Fibroblast of lung (primary cell): ENCODE measurements around the gene CCDC106. TPM values are rescaled to one million over a fixed set of nuclear protein-coding genes. Genes with fewer than 3 reads are reported as not detected.

Experiments used
- DNase-seq, 2 donors: peaks; one replicate each; pipeline versions ENCODE4 v3.0.0 to v3.0.0-alpha.2; 2010; ENCODE audit warnings: low read depth in 2 of 2
- H2AFZ ChIP-seq: 2 replicates; pipeline ENCODE4 v1.5.1; 2012; ENCODE audit warnings: low read length, control low read depth, inconsistent platforms
- H3K27ac ChIP-seq: 2 replicates; pipeline ENCODE4 v1.5.1; 2011; ENCODE audit warnings: low read length, control low read depth; ENCODE audit not compliant: insufficient read depth
- H3K27me3 ChIP-seq: 2 replicates; pipeline ENCODE4 v1.5.1; 2011; ENCODE audit warnings: mild to moderate bottlenecking, low read length; ENCODE audit not compliant: control insufficient read depth, insufficient read depth
- H3K36me3 ChIP-seq: 2 replicates; pipeline ENCODE4 v1.5.1; 2011; ENCODE audit warnings: low read length; ENCODE audit not compliant: control insufficient read depth, insufficient read depth
- H3K4me1 ChIP-seq: 2 replicates; pipeline ENCODE4 v1.5.1; 2011; ENCODE audit warnings: low read length; ENCODE audit not compliant: control insufficient read depth, insufficient read depth; ENCODE audit errors: extremely low read depth
- H3K4me2 ChIP-seq: 2 replicates; pipeline ENCODE4 v1.5.1; 2011; ENCODE audit warnings: low read length, control low read depth; ENCODE audit not compliant: insufficient read depth; ENCODE audit errors: extremely low read depth
- H3K4me3 ChIP-seq, 4 experiments: fragments of 200-600 bp in 1 of 4; sonication (generic) in 1 of 4; replicated peaks in 1 of 4; 2 replicates each; pipeline ENCODE4 v1.5.1; 2011 to 2016; ENCODE audit warnings: low read length in 4 of 4, low read depth in 3 of 4, mild to moderate bottlenecking in 3 of 4, control low read depth in 2 of 4, inconsistent platforms in 1 of 4, mixed read lengths in 1 of 4; ENCODE audit not compliant: insufficient read depth in 1 of 4; ENCODE audit errors: control extremely low read depth in 1 of 4
- H3K79me2 ChIP-seq: 2 replicates; pipeline ENCODE4 v1.5.1; 2012; ENCODE audit warnings: mild to moderate bottlenecking, low read length, inconsistent platforms; ENCODE audit not compliant: control insufficient read depth, insufficient read depth
- H3K9ac ChIP-seq: 2 replicates; pipeline ENCODE4 v1.5.1; 2011; ENCODE audit warnings: mild to moderate bottlenecking, low read length, control low read depth; ENCODE audit not compliant: insufficient read depth
- H3K9me3 ChIP-seq: 2 replicates; pipeline ENCODE4 v1.5.1; 2012; ENCODE audit warnings: low read depth, low read length; ENCODE audit not compliant: control insufficient read depth, insufficient read depth
- H4K20me1 ChIP-seq: 2 replicates; pipeline ENCODE4 v1.5.1; 2011; ENCODE audit warnings: low read length; ENCODE audit not compliant: control insufficient read depth, insufficient read depth; ENCODE audit errors: extremely low read depth
- CTCF ChIP-seq, 2 donors: IDR thresholded peaks in 1 of 2; conservative IDR thresholded peaks in 1 of 2; 1 replicate in 1 of 2; 2 replicates in 1 of 2; pipeline ENCODE4 v1.5.1; 2011 to 2012; ENCODE audit warnings: low read length in 2 of 2, control low read depth in 1 of 2, inconsistent platforms in 1 of 2, low read depth in 1 of 2, mild to moderate bottlenecking in 1 of 2
- EZH2 ChIP-seq: IDR thresholded peaks from 2 replicates; pipeline ENCODE4 v1.5.1; 2012; ENCODE audit warnings: low read length, control low read depth, mild to moderate bottlenecking; ENCODE audit errors: missing control alignments
- polyA plus RNA-seq, 2 donors: library from polyadenylated mRNA; depleted of rRNA in 1 of 2; stranded (reverse) in 1 of 2; unstranded in 1 of 2; fragments of >200 nt; gene quantifications; 2 replicates each; pipeline ENCODE4 v1.2.1, GENCODE V29; 2011 to 2012; ENCODE audit warnings: missing spikeins in 1 of 2
- total RNA-seq: library from RNA; depleted of rRNA; stranded (reverse); fragments of >200 nt; gene quantifications from 2 replicates; pipeline ENCODE4 v1.2.1, GENCODE V29; 2014

CCDC106 gene
- total and polyA plus RNA-seq, 2 donors (not counting 1 experiment from before 2014, with no cell fraction given) = 4.5 to 10.2 TPM

GRCh38 chr19:55658846-55659459 is 10.9 kb downstream of the CCDC106 start:
- no peaks in the 10 kb centered on the region for H4K20me1 ChIP-seq
- H3K36me3 ChIP-seq = peaks cover 23% of the 10 kb centered on the region
- peaks cover 14% of the 10 kb centered on the region for H3K4me1 ChIP-seq
- no peak for DNase-seq
- TF ChIP-seq EZH2 (no peak), CTCF (conservative IDR thresholded peaks at IDR 0.05 in 1 of 2, IDR thresholded peaks at IDR 0.05 in 1 of 2; ENCODE audit: low read depth in 1 of 2, low read length in 2 of 2) (no peak)
- no peak overlapping the region for H3K4me2 ChIP-seq
- no peaks in the 10 kb centered on the region for H3K27me3 ChIP-seq
- no peak overlapping the region for H3K4me3 ChIP-seq
- H2AFZ ChIP-seq = no peak overlapping the region
- H3K79me2 ChIP-seq = peaks cover 85% of the 10 kb centered on the region
- no peaks in the 10 kb centered on the region for H3K9me3 ChIP-seq
- H3K27ac ChIP-seq = no peak overlapping the region
- H3K9ac ChIP-seq = no peak overlapping the region

GRCh38 chr19:55659822-55660221 is 11.8 kb downstream of the CCDC106 start:
- Histone ChIP-seq H3K9me3 (no peaks in the 10 kb centered on the region), H3K27me3 (no peaks in the 10 kb centered on the region), H3K9ac (no peak overlapping the region), H3K27ac (no peak overlapping the region), H3K79me2 (peaks cover 92% of the 10 kb centered on the region), H2AFZ (no peak overlapping the region), H3K4me1 (peaks cover 14% of the 10 kb centered on the region), H3K36me3 (peaks cover 27% of the 10 kb centered on the region), H3K4me2 (no peak overlapping the region), H4K20me1 (no peaks in the 10 kb centered on the region), H3K4me3 (no peak overlapping the region)
- TF ChIP-seq CTCF (conservative IDR thresholded peaks at IDR 0.05 in 1 of 2, IDR thresholded peaks at IDR 0.05 in 1 of 2; ENCODE audit: low read depth in 1 of 2, low read length in 2 of 2) (no peak), EZH2 (no peak)
- no peak for DNase-seq

- H4K20me1 ChIP-seq = no peaks in the 10 kb centered on the region
- peaks cover 30% of the 10 kb centered on the region for H3K36me3 ChIP-seq
- H3K9ac ChIP-seq = no peak overlapping the region
- no peaks in the 10 kb centered on the region for H3K9me3 ChIP-seq
- no peak overlapping the region for H3K27ac ChIP-seq
- peaks cover 91% of the 10 kb centered on the region for H3K79me2 ChIP-seq
- H3K27me3 ChIP-seq = no peaks in the 10 kb centered on the region
- no peak for DNase-seq
- TF ChIP-seq EZH2 = no peak
- no peak for TF ChIP-seq CTCF (conservative IDR thresholded peaks at IDR 0.05 in 1 of 2, IDR thresholded peaks at IDR 0.05 in 1 of 2; ENCODE audit: low read depth in 1 of 2, low read length in 2 of 2)
- H3K4me3 ChIP-seq = no peak overlapping the region
- H3K4me2 ChIP-seq = no peak overlapping the region
- H2AFZ ChIP-seq = no peak overlapping the region
- peaks cover 14% of the 10 kb centered on the region for H3K4me1 ChIP-seq
Measured at GRCh38 chr19:55660404-55660803, 12.4 kb downstream of the CCDC106 start.
